HG02623 (cell line): Measurements from ENCODE around the gene METAP1D.
"Not testable (repeated sequence)": the region's sequence is repeated elsewhere in the genome, so short reads cannot be mapped to it uniquely, and the experiment has no call there.

Experiments
- ATAC-seq: cut with Tn5 transposase; IDR thresholded peaks from one replicate; pipeline ENCODE4 v1.9.1; 2021; ENCODE audit warnings: moderate library complexity; ENCODE audit not compliant: unreplicated experiment

METAP1D gene

DNA sequence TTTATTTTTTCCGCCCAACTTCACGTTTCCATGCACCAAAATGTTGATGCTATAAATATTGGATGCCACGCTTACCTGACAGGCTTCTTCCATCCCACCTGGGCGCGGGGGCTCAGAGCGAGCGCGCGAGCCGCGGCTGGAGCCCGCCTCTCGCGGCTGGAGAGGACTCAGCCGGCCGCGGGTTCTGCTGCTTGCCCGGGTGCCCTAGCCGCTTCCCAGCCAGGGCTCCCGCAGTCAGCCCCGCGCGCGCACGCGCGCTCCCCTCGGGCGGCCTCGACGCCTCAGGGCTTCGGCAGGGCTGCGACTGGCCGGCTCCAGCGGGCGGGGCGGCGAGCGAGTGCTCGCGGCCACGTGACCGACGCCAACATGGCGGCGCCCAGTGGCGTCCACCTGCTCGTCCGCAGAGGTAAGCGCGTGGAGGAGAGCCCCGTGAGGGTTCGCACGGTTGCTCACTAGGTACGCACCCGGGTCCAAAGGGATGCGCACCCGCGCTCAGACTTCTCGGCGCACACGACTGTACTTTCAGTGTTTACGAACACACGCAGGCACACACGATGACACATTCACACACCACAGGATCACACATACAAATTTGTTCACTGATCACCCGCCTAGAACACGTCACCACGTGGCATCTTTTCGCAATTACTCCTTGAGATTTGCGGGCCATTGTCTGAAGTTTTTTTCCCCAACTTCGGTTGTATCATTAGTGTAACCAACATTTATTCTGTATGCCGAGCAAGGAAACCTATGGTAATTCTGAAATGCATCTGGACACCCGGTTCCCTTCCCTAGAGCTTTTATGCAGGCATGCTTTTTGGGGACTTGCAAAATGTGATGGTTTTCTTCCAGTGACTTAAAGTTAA lies at the start of gene METAP1D:
TSS of gene METAP1D (plus strand) at position 350 of the 866 bp plus-strand sequence. CDS start at position 367, 17 bp downstream.
- peak; percentile 98 for ATAC-seq

DNA sequence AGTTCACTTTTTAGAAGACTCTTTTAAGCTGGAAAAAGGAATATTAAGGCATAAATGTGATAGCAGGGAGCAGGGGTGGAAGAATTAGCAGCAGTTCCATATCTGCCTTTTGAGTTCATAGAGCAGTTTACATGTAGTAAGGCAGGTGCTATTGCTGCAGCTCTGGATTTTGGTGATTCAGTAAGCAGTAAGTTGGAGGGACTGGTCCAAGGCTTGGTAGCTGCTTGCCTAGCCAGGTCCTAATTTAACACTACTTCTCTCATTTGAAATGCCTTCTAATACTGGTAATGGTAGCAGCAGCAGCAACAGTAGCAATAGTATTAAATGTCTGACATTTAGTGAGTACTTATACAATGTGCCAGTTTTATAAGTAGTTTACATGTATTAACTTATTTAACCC lies 47.5 kb upstream of the METAP1D start:
- no peak for ATAC-seq

DNA sequence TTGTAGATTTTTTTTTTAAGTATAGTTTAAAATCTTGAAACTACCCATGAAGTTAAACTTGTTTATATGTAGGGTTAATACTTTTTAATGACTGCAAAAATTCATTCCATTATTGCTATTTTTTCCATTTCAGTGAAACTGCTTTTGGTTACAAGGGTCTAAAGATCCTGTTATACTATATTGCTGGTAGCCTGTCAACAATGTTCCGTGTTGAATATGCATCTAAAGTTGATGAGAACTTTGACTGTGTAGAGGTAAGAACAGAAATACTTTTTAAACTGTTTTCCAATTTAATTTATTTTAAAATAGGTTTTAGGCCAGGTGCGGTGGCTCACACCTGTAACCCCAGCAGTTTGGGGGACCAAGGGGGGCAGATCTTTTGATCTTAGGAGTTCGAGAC lies 47.0 kb upstream of the METAP1D start:
- no peak for ATAC-seq

DNA sequence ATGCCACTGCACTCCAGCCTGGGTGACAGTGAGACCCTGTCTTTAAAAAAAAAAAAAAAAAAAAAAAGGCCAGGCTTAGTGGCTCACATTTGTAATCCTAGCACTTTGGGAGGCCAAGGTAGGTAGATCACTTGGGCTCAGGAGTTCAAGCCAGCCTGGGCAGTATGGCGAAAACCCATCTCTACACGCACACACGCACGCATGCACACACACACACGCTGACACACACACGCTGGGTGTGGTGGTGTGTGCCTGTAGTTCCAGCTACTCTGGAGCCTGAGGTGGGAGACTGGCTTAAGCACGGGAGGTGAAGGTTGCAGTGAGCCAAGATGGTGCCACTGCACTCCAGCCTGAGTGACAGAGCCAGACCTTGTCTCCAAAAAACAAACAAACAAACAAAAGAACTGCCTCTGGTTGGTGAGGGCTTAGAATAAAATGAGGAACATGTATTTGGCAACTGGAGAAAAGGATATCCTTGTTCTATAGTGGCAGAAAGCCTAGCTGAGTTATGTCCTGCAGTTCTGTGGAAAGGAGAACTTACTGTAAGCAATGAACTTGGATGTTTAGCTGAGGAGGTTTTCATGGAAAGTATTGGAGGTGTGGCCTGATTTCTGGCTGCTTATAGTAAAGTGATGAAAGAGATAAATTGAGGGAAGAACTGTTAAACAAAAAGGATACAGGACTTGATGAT lies 43.5 kb upstream of the METAP1D start:
- no peak for ATAC-seq

DNA sequence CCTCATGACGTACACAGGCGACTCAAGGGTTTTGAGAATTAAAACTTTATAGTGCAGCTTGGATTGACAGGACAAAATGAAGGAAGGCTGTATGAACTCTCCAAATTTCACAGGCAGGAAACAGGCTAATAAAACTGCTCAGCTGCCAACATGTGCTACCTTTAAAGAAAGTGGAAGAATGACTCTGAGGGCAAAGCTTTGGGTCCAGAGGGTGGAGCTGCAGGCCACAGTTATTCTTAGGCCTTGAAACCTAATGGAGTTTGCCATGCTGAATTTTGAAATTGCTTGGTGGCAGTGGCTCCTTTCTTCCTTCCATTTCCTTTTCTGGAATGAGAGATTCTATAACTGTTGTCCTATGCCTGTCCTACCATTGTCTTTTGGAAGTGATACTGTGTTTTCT lies 42.7 kb upstream of the METAP1D start:
- no peak for ATAC-seq

DNA sequence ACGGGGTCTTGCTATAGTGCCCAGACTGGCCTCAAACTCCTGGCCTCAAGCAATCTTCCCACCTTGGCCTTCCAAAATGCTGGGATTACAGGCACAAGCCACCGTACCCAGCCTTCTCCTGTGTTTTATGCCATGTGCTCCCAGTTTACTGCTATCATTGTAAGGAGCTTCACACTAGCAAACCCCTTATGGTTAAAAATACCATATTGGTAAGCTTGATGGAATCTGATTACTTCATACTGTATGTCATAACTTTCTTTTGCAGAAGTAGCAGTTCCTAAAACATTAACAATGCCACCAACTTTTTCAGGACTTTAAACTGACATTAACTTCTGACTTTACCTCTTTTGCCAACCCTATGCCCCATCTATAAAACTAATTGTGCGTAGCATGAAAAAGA lies 41.3 kb upstream of the METAP1D start:
- no peak for ATAC-seq

DNA sequence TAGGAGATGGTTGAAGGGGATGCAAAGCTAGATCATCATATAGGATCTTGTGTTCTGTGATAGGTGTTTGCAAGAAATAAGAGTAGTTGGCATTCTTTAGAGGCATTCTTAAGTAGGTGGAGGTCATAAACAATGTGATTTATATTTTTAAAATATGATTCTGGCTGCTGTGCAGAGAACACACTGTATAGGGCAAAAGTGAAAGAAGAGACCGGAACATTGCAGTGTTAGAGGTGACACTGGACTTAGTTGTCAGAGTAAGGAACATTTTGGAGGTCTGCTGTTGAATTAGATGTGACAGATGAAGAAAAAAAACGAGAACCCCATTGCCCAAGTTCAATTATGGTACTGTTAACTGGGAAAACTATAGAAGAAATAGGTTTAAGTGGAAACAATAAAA lies 39.8 kb upstream of the METAP1D start:
- no peak for ATAC-seq

DNA sequence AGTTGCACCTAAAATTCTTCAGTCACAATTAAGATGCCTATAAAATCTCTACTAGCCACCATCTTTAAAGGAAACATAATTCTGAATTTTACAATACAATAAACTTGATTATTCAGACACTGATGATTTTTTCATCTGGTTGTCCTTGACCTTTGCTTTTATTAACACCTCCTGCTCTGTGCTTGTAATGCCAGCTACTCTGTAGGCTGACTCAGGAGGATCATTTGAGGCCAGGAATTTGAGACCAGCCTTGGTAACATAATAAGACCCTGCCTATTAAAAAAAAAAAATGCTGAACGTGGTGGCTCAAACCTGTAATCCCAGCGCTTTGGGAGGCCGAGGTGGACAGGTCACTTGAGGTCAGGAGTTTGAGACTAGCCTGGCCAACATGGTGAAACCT lies 39.2 kb upstream of the METAP1D start:
- no peak for ATAC-seq

DNA sequence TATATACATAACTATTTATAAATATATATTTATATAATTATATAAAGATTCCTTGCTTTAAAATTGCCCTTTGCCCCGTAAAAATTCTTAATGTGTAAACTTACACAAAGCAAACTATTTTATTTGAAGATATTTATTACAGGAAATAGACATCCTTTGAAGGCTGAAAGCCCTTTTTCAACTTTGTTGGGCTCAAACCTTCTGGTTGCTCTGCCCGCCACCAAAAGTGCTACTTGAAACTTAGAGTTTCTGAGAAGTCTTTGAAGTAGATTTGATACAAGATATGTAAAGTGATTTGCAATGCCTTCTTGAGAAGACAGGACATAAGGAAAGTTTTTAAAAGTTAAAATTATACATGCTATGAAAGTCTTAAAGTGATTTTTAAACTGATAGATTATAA lies 36.6 kb upstream of the METAP1D start:
- ATAC-seq = no peak

DNA sequence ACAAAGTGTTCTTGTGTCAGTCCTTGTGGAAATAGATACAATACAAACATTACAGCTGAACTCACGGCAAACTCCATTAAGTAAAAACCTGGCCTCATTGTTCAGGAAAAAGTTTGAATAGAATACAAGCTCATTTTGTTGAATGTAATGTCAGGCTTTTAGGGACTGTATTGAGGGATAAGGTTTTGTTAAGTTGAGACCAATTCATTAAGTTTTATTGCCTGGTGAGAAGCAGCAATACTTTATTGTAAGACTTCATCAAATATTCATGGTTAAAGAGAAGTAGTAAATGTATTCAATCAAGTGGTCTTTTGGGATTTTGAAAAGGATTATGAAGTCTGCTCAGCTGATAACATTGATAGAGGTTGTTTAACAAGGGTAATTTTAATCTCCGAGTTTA lies 35.4 kb upstream of the METAP1D start:
- no peak for ATAC-seq

DNA sequence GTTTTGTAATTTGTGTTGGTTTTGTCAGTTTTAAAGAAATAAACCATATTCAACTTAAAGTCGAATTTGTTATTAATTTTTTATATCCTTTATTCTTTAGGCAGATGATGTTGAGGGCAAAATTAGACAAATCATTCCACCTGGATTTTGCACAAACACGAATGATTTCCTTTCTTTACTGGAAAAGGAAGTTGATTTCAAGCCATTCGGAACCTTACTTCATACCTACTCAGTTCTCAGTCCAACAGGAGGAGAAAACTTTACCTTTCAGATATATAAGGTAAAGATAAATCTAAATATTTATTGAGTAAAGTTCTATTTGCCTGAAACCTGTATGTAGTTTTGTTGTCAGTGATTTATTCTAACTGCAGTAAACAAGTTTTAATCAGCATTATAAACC lies 34.5 kb upstream of the METAP1D start:
- no peak for ATAC-seq

DNA sequence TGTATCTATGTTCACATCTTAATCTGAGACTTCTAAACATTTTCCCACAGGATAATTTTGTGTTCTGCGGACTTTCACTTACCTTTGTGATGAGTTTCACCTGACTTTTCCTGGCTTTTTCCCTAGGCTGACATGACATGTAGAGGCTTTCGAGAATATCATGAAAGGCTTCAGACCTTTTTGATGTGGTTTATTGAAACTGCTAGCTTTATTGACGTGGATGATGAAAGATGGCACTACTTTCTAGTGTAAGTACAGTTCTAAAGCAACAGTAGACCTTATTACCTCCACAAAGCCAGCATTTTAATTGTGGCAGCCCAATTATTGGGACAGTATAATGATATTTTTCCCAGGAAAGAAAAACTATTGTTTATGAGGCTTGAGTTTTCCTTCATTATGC lies 34.1 kb upstream of the METAP1D start:
- no peak for ATAC-seq

DNA sequence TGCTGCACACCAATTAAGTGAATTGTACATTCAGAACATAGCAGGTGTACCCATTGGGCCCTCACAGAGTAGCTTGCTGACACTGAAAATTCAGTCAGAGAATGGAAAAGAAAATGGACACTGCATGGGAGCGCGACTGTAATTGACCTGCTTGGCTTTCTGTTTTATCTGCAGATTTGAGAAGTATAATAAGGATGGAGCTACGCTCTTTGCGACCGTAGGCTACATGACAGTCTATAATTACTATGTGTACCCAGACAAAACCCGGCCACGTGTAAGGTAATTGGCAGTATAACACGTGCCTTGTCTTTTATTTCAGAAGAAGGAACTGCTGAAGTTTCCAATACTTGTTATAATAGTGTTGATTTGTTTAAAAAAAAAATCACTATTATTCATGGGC lies 33.5 kb upstream of the METAP1D start:
- ATAC-seq = no peak

DNA sequence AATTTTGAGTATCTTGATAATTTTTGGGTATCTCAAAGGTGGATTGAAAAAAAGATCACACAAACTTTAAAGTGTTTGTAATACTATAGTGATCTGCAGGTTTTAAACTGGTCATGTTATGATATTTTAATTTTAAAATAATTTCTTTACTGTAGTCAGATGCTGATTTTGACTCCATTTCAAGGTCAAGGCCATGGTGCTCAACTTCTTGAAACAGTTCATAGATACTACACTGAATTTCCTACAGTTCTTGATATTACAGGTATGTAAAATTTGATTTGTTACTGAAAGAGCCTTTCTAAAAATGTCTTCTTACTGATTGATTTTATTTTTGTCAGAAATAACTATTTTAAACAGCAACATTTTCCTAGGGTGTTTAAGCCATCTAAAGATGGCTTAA lies 33.1 kb upstream of the METAP1D start:
- ATAC-seq = no peak

DNA sequence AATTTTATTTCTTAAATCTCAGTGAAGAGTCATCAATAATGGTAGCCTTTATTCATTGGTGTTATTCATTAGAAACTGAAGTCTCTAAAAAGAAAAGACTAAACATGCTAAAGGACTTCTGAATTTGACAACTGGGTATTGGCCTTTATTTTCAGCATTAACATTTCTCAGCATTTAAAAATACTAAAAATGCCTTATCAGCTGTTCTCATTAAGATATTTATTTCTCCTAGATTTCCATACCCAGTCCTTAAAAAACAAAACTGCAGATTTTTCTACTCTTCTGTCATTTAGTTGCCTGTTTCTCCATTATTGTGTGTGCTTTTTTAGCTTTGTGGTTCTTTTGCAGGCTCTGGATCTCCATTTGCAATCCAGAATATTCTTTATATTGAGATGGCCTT lies 31.2 kb upstream of the METAP1D start:
- ATAC-seq = no peak

DNA sequence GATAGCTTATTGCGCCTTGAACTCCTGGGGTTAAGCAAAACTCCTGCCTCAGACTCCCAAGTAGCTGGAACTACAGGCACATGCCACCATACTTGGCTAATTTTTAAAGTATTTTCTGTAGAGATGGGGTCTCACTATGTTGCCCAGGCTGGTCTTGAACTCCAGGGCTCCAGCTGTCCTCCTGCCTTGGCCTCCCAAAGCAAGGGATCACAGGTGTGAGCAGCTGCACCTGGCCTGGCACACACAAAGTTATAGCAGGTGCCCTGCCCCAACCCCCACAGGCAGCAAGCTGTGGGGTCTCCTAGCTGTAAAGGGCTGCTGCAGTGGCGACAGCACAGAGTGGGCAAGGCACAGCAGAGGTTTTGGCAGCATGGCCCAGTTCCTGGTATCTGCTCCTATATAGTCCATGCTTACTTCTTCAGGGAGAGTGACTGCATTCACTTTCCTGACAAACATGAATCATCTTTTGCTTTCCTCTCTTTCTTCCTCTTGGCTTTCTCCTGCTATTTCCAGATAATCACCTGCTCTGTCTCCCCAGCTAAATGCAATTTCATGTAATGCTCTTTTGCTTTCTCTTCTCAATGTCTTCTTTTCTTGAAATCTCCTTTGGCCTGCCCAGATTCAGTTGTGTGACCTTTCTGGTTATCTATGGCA lies 27.3 kb upstream of the METAP1D start:
- ATAC-seq = no peak

DNA sequence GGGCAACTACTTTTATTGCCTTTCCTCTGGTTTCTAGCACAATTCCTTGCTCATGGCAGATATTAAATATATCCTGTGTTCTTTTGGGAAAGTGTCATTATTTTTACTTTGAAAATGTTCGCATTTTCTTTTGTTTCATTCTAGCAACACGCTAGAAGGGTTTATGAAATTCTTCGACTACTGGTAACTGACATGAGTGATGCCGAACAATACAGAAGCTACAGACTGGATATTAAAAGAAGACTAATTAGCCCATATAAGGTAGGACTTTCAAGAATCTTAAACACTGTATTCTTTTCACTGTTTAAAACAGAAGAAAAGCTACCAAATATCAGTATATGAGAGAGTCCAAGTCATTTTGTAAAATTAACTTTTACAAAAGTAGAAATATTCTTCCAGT lies 20.6 kb upstream of the METAP1D start:
- no peak for ATAC-seq

DNA sequence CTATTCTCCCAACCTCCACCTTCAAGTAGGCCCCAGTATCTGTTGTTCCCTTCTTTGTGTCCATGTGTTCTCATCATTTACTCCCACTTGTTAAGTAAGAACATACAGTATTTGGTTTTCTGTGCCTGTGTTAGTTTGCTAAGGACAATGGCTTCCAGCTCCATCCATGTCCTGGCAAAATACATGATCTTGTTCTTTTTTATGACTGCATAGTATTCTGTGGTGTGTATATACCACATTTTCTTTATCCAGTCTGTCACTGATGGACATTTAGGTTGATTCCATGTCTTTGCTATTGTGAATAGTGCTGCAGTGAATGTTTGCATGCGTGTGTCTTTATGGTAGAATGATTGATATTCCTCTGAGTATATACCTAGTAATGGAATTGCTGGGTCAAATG lies 15.8 kb upstream of the METAP1D start:
- ATAC-seq = not testable (repeated sequence)

DNA sequence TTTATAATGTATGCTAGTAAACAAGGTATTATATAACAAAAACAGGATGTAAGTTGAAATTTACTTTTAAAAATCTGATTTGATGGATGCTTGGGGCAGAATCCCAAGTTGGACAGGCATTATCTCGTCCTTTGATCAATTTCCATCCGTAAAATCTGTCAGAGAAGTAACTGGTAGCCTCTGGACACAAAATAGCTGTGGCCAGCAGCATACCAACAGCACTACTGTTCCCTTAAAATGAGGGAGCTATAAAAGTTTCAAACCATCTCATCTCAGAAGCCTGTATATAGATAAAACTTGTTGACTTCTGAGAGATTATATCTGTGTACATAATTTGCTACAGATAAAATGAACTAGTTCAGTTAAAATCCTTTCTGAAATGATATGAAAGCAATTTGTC lies 14.7 kb upstream of the METAP1D start:
- no peak for ATAC-seq

DNA sequence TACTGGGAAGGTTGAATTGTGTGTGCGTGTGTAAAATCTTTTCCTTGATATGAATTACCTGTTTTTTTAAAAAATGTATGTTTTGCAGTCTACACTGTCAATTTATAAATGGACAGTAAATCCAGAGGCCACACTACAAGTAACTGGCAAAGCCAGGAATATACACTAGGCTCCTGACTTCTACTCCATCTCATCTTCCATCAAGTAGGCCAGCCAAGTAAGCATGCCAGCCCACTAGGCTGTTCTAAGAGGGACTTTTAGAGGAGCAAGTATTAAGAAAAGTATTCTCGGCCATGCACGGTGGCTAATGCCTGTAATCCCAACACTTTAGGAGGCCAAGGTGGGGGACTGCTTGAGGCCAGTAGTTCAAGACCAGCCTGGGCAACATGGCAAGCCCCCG lies 13.0 kb upstream of the METAP1D start:
- no peak for ATAC-seq

DNA sequence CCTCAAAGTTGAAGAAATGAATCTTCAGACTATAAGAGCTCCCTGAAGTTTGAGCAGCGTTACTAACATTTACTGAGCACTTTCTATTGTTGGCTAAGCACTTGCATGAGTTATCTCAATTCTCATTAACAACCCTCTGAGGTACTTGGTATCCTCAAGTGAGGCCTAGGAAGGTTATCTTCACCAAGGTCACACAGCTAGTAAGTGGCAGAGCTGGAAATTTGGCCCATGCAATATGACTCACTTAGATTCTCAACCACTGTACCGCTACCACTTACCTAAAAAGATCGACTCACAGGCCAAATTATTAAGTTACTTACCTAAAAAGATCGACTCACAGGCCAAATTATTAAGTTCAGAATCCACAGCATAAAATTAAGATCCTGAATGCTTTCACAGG lies 8.7 kb upstream of the METAP1D start:
- no peak for ATAC-seq

DNA sequence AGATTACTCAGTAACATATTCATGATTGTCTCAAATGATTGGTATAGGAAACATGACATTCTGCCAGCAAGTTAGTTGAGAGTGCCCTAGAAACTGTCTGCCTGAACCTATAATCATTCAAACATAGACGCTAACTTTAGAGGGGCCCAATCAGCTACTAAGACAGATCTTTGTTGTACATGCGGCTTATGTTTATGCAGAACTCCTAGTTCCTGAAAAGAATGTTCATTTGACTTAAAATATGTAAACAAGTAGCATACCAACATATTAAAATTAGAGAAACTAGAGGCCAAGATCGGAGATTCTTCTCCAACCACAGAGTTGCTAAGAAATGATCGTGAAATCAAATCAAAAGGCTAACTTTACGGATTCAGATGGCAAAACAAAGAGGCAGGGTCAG lies 4.2 kb upstream of the METAP1D start:
- ATAC-seq = no peak
